CD4-positive, alpha-beta T cell treated with Interleukin-6 for 4 hours (primary cell): ENCODE results near the gene ST8SIA2.

Experiments used
- DNase-seq: peaks from one replicate; pipeline ENCODE4 v3.0.0-alpha.2; 2020; ENCODE audit warnings: mixed read lengths

The ST8SIA2 gene

DNA sequence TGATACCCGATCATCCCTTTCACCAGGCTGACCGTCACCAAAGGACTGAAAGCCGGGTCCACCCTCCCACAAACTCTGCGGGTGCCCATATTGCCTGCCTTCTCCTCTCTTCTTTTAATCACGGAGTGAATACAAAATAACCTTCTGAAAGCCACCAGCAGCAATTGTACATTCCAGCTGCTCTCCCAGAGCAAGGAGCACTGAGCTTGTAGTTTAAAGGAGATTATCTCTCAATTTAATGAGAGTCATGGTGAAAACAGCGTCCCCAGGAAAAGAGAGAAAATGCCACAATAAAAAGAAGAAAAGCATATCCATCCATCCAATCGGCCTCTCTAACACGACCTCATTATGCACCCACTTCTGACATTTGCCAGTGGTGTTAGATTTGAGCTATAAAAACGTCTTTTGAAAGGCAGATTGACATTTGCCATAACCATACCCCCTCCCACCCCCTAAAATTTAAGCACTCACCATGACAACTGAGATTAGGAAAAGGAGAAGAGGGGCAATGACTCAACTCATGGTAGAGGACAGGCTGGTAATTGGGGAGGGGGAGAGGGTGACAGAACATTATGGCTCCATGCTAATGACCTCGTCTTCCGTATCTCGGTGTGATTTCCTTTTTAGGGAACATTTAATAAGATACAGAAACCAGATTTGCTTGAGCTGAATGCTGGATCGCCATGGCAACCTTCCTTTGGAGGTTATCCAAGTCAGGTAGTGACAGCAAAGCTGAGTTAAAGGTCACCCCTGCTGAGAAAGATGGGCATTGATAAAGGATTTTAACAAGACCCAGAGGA lies 106.2 kb downstream of the ST8SIA2 start:
- no peak for DNase-seq

DNA sequence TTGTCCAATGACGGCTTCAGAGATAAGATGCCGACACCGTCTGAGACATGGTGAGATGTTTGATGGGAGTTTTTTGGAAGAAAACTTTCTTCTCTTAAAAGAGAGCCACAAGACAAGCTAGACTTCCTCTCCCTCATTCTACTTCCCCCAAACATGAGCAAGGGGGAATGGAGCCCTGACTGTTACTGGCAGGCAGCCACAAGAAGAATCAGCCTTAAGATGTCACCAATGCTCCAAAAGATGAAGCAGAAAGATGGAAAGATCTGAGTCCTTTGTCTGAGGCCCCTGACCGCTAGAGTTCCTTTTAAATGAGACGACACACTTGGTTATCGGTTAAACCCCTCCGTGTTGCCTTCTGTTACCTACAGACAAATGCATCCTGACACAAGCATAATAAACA lies 108.7 kb downstream of the ST8SIA2 start:
- no peak for DNase-seq

DNA sequence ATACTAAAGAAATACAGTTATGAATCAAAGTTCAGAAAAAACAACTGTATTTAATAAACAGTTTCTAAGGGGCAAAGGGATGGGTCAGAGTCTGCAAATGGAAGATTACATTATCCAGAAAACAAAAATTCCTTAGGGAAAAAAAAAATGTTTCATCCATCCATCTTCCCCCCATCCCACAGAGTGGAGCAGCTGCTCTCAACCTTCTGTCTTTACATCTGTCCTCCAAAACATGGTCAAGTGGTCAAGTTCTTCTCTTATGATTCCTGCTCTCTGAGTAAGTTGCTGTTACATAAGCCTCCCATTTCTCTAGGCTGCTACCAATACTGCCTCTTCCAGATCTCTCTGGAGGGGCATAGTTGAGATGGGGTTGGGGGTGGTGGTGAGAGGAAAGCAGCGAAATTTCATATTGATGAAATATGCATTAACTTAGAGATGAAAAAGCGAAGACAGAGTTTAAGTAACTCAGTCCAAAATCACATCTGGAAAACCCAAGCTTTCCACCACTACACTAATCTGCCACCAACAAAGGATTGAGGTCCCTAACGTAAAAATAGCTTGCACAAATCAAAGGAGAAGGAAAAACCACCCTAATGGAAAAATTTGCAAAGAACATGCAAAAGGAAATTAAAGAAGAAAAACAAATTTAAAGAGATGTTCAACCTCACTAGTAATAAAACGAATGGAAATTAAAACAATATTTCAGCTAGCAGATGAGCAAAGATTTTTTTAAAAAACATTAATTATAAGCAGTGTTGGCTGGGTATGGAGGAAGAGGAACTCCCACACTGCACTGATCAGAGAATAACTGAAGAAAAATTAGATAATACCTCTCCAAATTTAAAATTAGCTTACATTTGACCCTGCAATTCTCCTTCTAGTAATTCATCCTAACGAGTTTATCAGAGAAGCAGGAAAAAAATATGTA lies 109.5 kb downstream of the ST8SIA2 start:
- no peak for DNase-seq

DNA sequence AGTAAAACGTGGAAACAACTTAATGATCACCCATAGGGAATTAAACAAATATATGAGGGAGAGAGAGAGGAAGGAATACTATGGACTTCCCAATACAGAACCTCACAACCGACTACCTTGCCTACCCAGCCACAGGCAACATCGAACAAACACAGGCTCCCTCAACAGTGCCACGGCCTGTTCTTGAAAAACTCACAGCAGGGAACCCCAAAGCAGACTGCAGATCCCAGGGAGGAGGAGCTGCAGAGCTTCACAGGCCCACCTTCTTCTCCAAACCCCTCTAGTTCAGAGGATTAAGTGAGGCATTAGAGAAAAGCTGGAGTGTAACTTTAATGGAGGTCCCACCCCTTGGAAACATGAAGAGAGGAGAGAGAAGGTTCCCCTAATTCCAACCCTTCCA lies 110.2 kb downstream of the ST8SIA2 start:
- no peak for DNase-seq

- no peak for DNase-seq
Measured at GRCh38 chr15:92505611-92506010, 111.9 kb downstream of the ST8SIA2 start.

- DNase-seq, result no peak
Measured at GRCh38 chr15:92506506-92506905, 112.8 kb downstream of the ST8SIA2 start.

GRCh38 chr15:92510163-92510882 lies 116.6 kb downstream of the ST8SIA2 start:
- no peak for DNase-seq
